22Rv1 (cell line): ENCODE results near the gene OLFM2.
"Not testable (repeated sequence)": the region's sequence is repeated elsewhere in the genome, so short reads cannot be mapped to it uniquely, and the experiment has no call there.

Experiments used
- ZFX ChIP-seq: fragments of 450-650 bp; IDR thresholded peaks from 2 replicates; pipeline ENCODE4 v1.6.1; 2017; ENCODE audit warnings: antibody characterized with exemption, borderline replicate concordance
- TF ChIP-seq, protein P1 (sequence below): fragments of 450-650 bp; IDR thresholded peaks from 2 replicates; pipeline ENCODE4 v1.5.1; 2017; ENCODE audit warnings: mild to moderate bottlenecking

GRCh38 chr19:9843626-9844273 lies 92.6 kb downstream of the OLFM2 start:
- TF ChIP-seq, protein P1, sequence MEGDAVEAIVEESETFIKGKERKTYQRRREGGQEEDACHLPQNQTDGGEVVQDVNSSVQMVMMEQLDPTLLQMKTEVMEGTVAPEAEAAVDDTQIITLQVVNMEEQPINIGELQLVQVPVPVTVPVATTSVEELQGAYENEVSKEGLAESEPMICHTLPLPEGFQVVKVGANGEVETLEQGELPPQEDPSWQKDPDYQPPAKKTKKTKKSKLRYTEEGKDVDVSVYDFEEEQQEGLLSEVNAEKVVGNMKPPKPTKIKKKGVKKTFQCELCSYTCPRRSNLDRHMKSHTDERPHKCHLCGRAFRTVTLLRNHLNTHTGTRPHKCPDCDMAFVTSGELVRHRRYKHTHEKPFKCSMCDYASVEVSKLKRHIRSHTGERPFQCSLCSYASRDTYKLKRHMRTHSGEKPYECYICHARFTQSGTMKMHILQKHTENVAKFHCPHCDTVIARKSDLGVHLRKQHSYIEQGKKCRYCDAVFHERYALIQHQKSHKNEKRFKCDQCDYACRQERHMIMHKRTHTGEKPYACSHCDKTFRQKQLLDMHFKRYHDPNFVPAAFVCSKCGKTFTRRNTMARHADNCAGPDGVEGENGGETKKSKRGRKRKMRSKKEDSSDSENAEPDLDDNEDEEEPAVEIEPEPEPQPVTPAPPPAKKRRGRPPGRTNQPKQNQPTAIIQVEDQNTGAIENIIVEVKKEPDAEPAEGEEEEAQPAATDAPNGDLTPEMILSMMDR: not testable (repeated sequence)
- TF ChIP-seq ZFX: not testable (repeated sequence)
